ENCODE results near the gene DHH.
"Not testable (repeated sequence)": the region's sequence is repeated elsewhere in the genome, so short reads cannot be mapped to it uniquely, and the experiment has no call there.

DNA sequence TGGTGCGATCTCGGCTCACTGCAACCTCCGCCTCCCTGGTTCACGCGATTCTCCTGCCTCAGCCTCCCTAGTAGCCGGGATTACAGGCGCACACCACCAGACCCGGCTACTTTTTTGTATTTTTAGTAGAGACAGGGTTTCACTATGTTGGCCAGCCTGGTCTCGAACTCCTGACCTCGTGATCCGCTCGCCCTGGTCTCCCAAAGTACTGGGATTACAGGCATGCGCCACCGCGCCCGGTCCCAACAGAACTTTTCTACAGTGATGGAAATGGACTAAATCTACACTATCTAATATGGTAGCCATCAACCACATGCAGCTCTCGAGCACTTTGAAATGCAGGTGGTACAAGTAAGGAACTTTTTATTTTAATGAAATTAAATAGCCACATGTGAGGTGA, 32.7 kb downstream of the DHH start:
- TF ChIP-seq, protein P1, sequence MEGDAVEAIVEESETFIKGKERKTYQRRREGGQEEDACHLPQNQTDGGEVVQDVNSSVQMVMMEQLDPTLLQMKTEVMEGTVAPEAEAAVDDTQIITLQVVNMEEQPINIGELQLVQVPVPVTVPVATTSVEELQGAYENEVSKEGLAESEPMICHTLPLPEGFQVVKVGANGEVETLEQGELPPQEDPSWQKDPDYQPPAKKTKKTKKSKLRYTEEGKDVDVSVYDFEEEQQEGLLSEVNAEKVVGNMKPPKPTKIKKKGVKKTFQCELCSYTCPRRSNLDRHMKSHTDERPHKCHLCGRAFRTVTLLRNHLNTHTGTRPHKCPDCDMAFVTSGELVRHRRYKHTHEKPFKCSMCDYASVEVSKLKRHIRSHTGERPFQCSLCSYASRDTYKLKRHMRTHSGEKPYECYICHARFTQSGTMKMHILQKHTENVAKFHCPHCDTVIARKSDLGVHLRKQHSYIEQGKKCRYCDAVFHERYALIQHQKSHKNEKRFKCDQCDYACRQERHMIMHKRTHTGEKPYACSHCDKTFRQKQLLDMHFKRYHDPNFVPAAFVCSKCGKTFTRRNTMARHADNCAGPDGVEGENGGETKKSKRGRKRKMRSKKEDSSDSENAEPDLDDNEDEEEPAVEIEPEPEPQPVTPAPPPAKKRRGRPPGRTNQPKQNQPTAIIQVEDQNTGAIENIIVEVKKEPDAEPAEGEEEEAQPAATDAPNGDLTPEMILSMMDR (IDR thresholded peaks at IDR 0.05), result not testable (repeated sequence)
- not testable (repeated sequence) for TF ChIP-seq POLR2AphosphoS5 (IDR thresholded peaks at IDR 0.05)

Measured in upper lobe of left lung (tissue), 4 donors.